Heart left ventricle (tissue), 13 donors: ENCODE results near the gene OS9.

Experiments used
- CTCF ChIP-seq, 12 donors: fragments of 200-600 bp; sonication (generic) in 4 of 12; IDR thresholded peaks; one replicate each; pipeline versions ENCODE4 v1.5.0 to v1.8.0; 2018 to 2022; ENCODE audit warnings: antibody characterized with exemption in 12 of 12, mild to moderate bottlenecking in 5 of 12
- POLR2A ChIP-seq, 2 donors: fragments of 450-650 bp; IDR thresholded peaks; one replicate each; pipeline ENCODE4 v1.6.1; 2017; ENCODE audit warnings: antibody characterized with exemption in 2 of 2, mild to moderate bottlenecking in 2 of 2, moderate library complexity in 2 of 2
- donor health status: ischemic (EF 13 %, LVEDD 7.1; RV severe dilation, severe dysfunction).
- donor health status: DM: no; HTN: yes; CAD: no.
- donor health status: DM: no; HTN: no; CAD: no.
- donor health status: ischemic (EF 25% LVEDD 6.9; RV normal size, moderate dysfunction).
- donor health status: ischemic (EF 25% LVEDD 5.7; RV mildly dilated, moderate dysfunction).
- donor health status: ischemic (EF 35%, LVEDD 5.7; RV mildly dilated, moderate dysfunction).
- donor health status: nonischemic (EF 11% LVEDD 7.7; RV severe dilation, severe dysfunction).
- donor health status: DM: yes; HTN: yes; CAD: no.
- donor health status: PGD.
- donor health status: ischemic (EF 29% LVEDD 5.4; RV normal size, mild dysfunction).
- donor health status: nonischemic (EF 23%, LVEDD 6.1; RV moderate dilation, normal function).

- TF ChIP-seq CTCF (IDR thresholded peaks at IDR 0.05) = no peak
- no peak for TF ChIP-seq POLR2A (IDR thresholded peaks at IDR 0.05)
Observed at GRCh38 chr12:57727758-57728395, 33.9 kb downstream of the OS9 start.
